HCT116 (cell line): ENCODE data around the gene AACS. TPM values are rescaled to one million over a fixed set of nuclear protein-coding genes. Genes with fewer than 3 reads are reported as not detected.
A peak's percentile ranks its signal among the peaks of the same experiment; 100 is the strongest.

Experiments used
- ATAC-seq: fragments of 200-7000 bp; cut with Tn5 transposase; 2 replicates; pipeline ENCODE4 v1.9.1; 2020; ENCODE audit warnings: mild to moderate bottlenecking, moderate library complexity
- BruUV-seq: library from RNA; stranded (reverse); fragments of 400-500 nt; replicated peaks from 2 replicates; lab custom pipeline; 2021; lab: Mats Ljungman, UMichigan
- CTCF ChIA-PET: fragments of 300-600 bp; sonication (Branson Sonifier 250); formaldehyde crosslinking; loops from one replicate; lab custom pipeline; 2021; ENCODE audit warnings: antibody characterized with exemption; lab: Charles Lee
- POLR2A ChIA-PET: fragments of 300-600, 350-600 bp; sonication (Branson Sonifier 250); formaldehyde crosslinking; loops from one replicate; lab custom pipeline; 2021; ENCODE audit warnings: antibody characterized with exemption; lab: Charles Lee
- RAD21 ChIA-PET, 2 experiments: fragments of 300-600 bp; sonication (Branson Sonifier 250); formaldehyde crosslinking; loops; one replicate each; lab custom pipeline; 2023; ENCODE audit warnings: low total read pairs in 2 of 2; ENCODE audit not compliant: uncharacterized antibody in 2 of 2, unreplicated experiment in 2 of 2, low non-redundant PET in 1 of 2; lab: Charles Lee
- DNase-seq: peaks from one replicate; pipeline ENCODE4 v3.0.0-alpha.2; 2010; ENCODE audit warnings: low read depth, low spot score
- H2AFZ ChIP-seq: fragments of 200-600 bp; shearing (Covaris generic), sonication (generic); 2 replicates; pipeline ENCODE4 v1.6.1; 2017; ENCODE audit warnings: low read depth, mixed run types, mixed read lengths, antibody characterized with exemption, low read length; ENCODE audit not compliant: poor library complexity, severe bottlenecking
- H3K27ac ChIP-seq: 2 replicates; pipeline ENCODE4 v1.5.1; 2012; ENCODE audit warnings: low read depth, low read length
- H3K27me3 ChIP-seq: fragments of 200-600 bp; sonication (generic); 2 replicates; pipeline ENCODE4 v1.6.1; 2016; ENCODE audit warnings: mixed run types, low read length, mixed read lengths; ENCODE audit not compliant: insufficient read depth
- H3K36me3 ChIP-seq, 2 experiments: fragments of 200-500 bp in 1 of 2; fragments of 200-600 bp in 1 of 2; sonication (Bioruptor generic) in 1 of 2; sonication (generic) in 1 of 2; 2 replicates each; pipeline versions ENCODE4 v1.5.1 to v1.6.1; 2014 to 2016; ENCODE audit warnings: low read length in 2 of 2, inconsistent platforms in 1 of 2, mixed read lengths in 1 of 2, mixed run types in 1 of 2; ENCODE audit not compliant: insufficient read depth in 2 of 2, control insufficient read depth in 1 of 2
- H3K4me1 ChIP-seq, 2 experiments: fragments of 200-600 bp in 1 of 2; sonication (generic) in 1 of 2; 2 replicates each; pipeline versions ENCODE4 v1.5.1 to v1.6.1; 2012 to 2017; ENCODE audit warnings: low read length in 2 of 2, inconsistent platforms in 1 of 2, mild to moderate bottlenecking in 1 of 2, mixed read lengths in 1 of 2, mixed run types in 1 of 2, moderate library complexity in 1 of 2; ENCODE audit not compliant: insufficient read depth in 2 of 2, control insufficient read depth in 1 of 2
- H3K4me2 ChIP-seq: fragments of 200-600 bp; sonication (generic); 2 replicates; pipeline ENCODE4 v1.6.1; 2017; ENCODE audit warnings: mixed run types, low read length, mixed read lengths
- H3K4me3 ChIP-seq, 2 experiments: fragments of 200-600 bp in 1 of 2; sonication (generic) in 1 of 2; replicated peaks in 1 of 2; 2 replicates each; pipeline ENCODE4 v1.5.1; 2011 to 2016; ENCODE audit warnings: low read length in 2 of 2, control low read depth in 1 of 2, low read depth in 1 of 2, mild to moderate bottlenecking in 1 of 2, mixed read lengths in 1 of 2, mixed run types in 1 of 2
- H3K79me2 ChIP-seq: fragments of 200-600 bp; sonication (generic); 2 replicates; pipeline ENCODE4 v1.6.1; 2017; ENCODE audit warnings: mild to moderate bottlenecking, mixed run types, low read length, moderate library complexity, mixed read lengths; ENCODE audit not compliant: insufficient read depth
- H3K9ac ChIP-seq: fragments of 200-600 bp; sonication (generic); 2 replicates; pipeline ENCODE4 v1.6.1; 2016; ENCODE audit warnings: low read length, mixed read lengths
- H3K9me2 ChIP-seq: fragments of 200-600 bp; sonication (generic), shearing (Covaris generic); 2 replicates; pipeline ENCODE4 v1.6.1; 2017; ENCODE audit warnings: mixed run types, mild to moderate bottlenecking, moderate library complexity; ENCODE audit not compliant: insufficient read depth
- H3K9me3 ChIP-seq, 2 experiments: fragments of 200-500 bp in 1 of 2; fragments of 200-600 bp in 1 of 2; sonication (Bioruptor generic) in 1 of 2; sonication (generic) in 1 of 2; 2 replicates each; pipeline ENCODE4 v1.6.1; 2014 to 2017; ENCODE audit warnings: low read length in 2 of 2, mixed read lengths in 2 of 2, inconsistent platforms in 1 of 2, low read depth in 1 of 2, mild to moderate bottlenecking in 1 of 2, mixed run types in 1 of 2, moderate library complexity in 1 of 2; ENCODE audit not compliant: control insufficient read depth in 1 of 2, insufficient read depth in 1 of 2
- H4K20me1 ChIP-seq: fragments of 200-600 bp; sonication (generic), shearing (Covaris generic); 2 replicates; pipeline ENCODE4 v1.6.1; 2017; ENCODE audit warnings: mixed run types, mild to moderate bottlenecking, moderate library complexity; ENCODE audit not compliant: insufficient read depth
- CEBPB ChIP-seq: IDR thresholded peaks from 2 replicates; pipeline ENCODE4 v1.6.1; 2012; ENCODE audit warnings: low read depth
- EGR1 ChIP-seq: IDR thresholded peaks from 2 replicates; pipeline ENCODE4 v1.6.1; 2012; ENCODE audit warnings: low read depth
- ELF1 ChIP-seq: IDR thresholded peaks from 2 replicates; pipeline ENCODE4 v1.6.1; 2012; ENCODE audit warnings: low read depth, borderline replicate concordance
- EZH2phosphoT487 ChIP-seq: fragments of 200-600 bp; IDR thresholded peaks from 2 replicates; pipeline ENCODE4 v1.6.1; 2018; ENCODE audit warnings: antibody characterized with exemption, borderline replicate concordance
- FOSL1 ChIP-seq: IDR thresholded peaks from 2 replicates; pipeline ENCODE4 v1.6.1; 2012; ENCODE audit warnings: low read depth
- JUND ChIP-seq: IDR thresholded peaks from 2 replicates; pipeline ENCODE4 v1.6.1; 2012
- POLR2AphosphoS5 ChIP-seq: IDR thresholded peaks from 2 replicates; pipeline ENCODE4 v1.6.1; 2011; ENCODE audit warnings: mild to moderate bottlenecking, low read depth, low read length, moderate library complexity
- RAD21 ChIP-seq: IDR thresholded peaks from 2 replicates; pipeline ENCODE4 v1.6.1; 2012; ENCODE audit warnings: low read depth, mild to moderate bottlenecking
- SP1 ChIP-seq: IDR thresholded peaks from 2 replicates; pipeline ENCODE4 v1.6.1; 2012; ENCODE audit warnings: low read depth
- TCF7L2 ChIP-seq: IDR thresholded peaks from 2 replicates; pipeline ENCODE4 v1.7.0; 2011; ENCODE audit warnings: borderline replicate concordance, inconsistent platforms; ENCODE audit not compliant: insufficient read depth, insufficient read length; ENCODE audit errors: extremely low read depth
- YY1 ChIP-seq: IDR thresholded peaks from 2 replicates; pipeline ENCODE4 v1.6.1; 2011; ENCODE audit warnings: low read length, low read depth, moderate library complexity, mild to moderate bottlenecking; ENCODE audit not compliant: insufficient replicate concordance; ENCODE audit errors: extremely low read depth
- ZNF274 ChIP-seq: fragments of 200-500 bp; sonication (Bioruptor generic); IDR thresholded peaks from 2 replicates; pipeline ENCODE4 v1.6.1; 2014; ENCODE audit warnings: mild to moderate bottlenecking, low read depth, low read length, inconsistent platforms
- intact Hi-C: fragments of 100-400 bp; cut with micrococcal nuclease; formaldehyde crosslinking; loops from 2 replicates; pipeline ENCODE4 v1.10.0; 2022
- total RNA-seq: library from RNA; stranded (reverse); gene quantifications from one replicate; pipeline ENCODE4 v1.2.1, GENCODE V29; 2021; ENCODE audit not compliant: unreplicated experiment
- TF ChIP-seq, protein P1 (sequence below): IDR thresholded peaks from 2 replicates; pipeline ENCODE4 v1.6.1; 2012

AACS gene
- total RNA-seq, 1 experiment from 2014 or later: 16.0 TPM

GRCh38 chr12:125159702-125160101, 94.5 kb downstream of the AACS start:
- no peak for TF ChIP-seq JUND
- TF ChIP-seq ELF1: no peak
- no peak for TF ChIP-seq FOSL1
- TF ChIP-seq RAD21: no peak
- TF ChIP-seq EGR1: no peak
- TF ChIP-seq TCF7L2: no peak
- TF ChIP-seq EZH2phosphoT487: no peak
- TF ChIP-seq ZNF274: no peak
- TF ChIP-seq CEBPB: no peak
- TF ChIP-seq, protein P1, sequence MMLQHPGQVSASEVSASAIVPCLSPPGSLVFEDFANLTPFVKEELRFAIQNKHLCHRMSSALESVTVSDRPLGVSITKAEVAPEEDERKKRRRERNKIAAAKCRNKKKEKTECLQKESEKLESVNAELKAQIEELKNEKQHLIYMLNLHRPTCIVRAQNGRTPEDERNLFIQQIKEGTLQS: no peak
- TF ChIP-seq YY1: no peak
- TF ChIP-seq SP1: no peak
- TF ChIP-seq POLR2AphosphoS5: no peak
- TF ChIP-seq, all 23 proteins: peak for 0
- no peaks in the 10 kb centered on the region for H4K20me1 ChIP-seq
- no peak overlapping the region for H3K4me2 ChIP-seq
- intact Hi-C loops: no loop called here
- no peaks in the 10 kb centered on the region for H3K9me3 ChIP-seq
- no peaks in the 10 kb centered on the region for H3K27me3 ChIP-seq
- no TSS peak for BruUV-seq
- ChIA-PET POLR2A (no interaction called here), RAD21 (no interaction called here), CTCF (no interaction called here)
- H3K79me2 ChIP-seq: no peaks in the 10 kb centered on the region
- no peak overlapping the region for H3K27ac ChIP-seq
- no peak overlapping the region for H3K9ac ChIP-seq
- H2AFZ ChIP-seq: no peak overlapping the region
- no peak overlapping the region for H3K4me3 ChIP-seq
- H3K36me3 ChIP-seq: no peaks in the 10 kb centered on the region
- ATAC-seq (peak; percentile 20; the same call in 1 of the 2 replicates), DNase-seq (no peak)
- H3K4me1 ChIP-seq: no peaks in the 10 kb centered on the region
- no peaks in the 10 kb centered on the region for H3K9me2 ChIP-seq
